Stimulated activated CD4-positive, alpha-beta T cell treated with anti-CD3 and anti-CD28 coated beads, Interleukin-12 subunit alpha, Interleukin-12 subunit beta, amount 100 ng/mL, for 48 hours (primary cell): ENCODE results near the gene BTBD9.
"Not testable (repeated sequence)": the region's sequence is repeated elsewhere in the genome, so short reads cannot be mapped to it uniquely, and the experiment has no call there.

ENCODE experiments used
- DNase-seq, 3 donors: peaks; one replicate each; pipeline ENCODE4 v3.0.0-alpha.2; 2020; ENCODE audit warnings: low read depth in 2 of 3, low spot score in 1 of 3

BTBD9 gene

DNA sequence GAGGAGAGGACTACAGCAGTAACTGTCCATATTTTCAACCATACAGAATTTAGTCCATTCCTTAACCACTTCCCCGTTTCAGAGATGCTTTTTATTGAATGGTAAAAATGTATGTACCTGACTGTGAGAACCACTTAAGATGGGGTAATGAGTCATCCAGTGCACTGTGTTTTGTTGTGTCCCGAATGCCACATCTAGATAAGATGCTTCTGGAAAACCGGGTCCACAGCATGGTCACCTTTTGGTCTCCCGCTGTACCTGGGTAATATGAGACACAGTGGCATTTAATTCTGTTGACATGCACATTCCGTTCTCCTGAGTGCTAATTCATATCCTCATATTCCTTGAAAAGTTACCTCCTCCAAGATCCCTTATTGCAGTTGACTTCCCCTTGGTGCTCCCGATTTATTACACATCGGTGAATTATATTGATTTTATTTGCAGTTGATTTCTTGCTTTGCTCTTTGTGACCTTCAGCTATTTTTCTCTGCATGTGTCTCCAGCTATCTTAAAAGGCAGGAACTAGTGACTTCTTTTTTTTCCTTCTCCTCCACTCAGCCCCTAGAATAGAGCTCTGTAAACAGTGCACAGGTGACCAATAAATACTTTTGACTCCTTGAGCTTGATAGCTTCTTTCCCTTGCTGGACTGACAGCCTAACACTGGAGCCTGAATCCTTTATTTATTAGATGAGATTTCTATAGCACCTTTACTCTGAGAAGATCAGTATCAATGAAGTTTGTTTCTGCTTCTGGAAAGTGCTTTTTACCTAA is 505.6 kb downstream of the BTBD9 start:
- no peak for DNase-seq

DNA sequence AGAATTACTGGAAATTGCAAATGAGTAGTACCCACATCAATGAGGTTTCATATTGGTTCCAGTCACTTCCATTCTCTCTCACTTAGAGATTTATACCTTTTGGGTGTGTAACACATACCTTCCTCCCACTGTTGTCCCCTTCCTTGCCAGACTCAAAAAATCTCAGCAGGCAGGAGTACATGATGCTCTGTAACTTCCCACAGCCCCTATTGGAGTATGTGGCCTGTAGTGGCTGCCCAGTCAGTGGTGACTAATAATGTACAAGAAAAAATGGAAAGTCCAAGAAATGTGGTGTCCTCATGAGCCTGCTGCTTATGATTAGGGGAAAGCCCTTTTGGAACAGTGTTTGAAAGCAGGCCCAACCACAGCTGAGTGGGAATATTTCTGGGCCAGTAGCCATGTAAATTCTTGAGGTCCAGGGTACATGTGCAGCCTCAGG is 508.2 kb downstream of the BTBD9 start:
- peak; percentile 25 to 37 (median 27) for DNase-seq

DNA sequence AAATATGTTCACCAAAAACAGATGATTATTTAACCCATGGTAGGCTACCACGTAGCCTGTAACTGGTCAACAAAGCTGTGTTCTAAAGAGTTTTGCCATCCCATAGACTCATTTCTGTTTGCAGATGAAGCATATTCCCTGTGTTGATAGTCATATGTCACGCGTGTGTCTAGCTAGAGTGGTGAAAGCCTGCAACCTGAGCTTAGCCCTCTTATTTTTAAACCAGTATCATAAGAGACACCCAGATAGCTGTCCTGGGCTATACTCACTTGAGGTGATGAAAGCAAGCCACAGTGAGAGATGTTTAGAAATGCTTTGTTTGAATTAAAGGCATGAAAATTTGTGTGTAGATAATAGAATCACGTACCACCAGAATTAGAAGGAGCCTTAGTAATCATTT is 512.4 kb downstream of the BTBD9 start:
- no peak for DNase-seq

DNA sequence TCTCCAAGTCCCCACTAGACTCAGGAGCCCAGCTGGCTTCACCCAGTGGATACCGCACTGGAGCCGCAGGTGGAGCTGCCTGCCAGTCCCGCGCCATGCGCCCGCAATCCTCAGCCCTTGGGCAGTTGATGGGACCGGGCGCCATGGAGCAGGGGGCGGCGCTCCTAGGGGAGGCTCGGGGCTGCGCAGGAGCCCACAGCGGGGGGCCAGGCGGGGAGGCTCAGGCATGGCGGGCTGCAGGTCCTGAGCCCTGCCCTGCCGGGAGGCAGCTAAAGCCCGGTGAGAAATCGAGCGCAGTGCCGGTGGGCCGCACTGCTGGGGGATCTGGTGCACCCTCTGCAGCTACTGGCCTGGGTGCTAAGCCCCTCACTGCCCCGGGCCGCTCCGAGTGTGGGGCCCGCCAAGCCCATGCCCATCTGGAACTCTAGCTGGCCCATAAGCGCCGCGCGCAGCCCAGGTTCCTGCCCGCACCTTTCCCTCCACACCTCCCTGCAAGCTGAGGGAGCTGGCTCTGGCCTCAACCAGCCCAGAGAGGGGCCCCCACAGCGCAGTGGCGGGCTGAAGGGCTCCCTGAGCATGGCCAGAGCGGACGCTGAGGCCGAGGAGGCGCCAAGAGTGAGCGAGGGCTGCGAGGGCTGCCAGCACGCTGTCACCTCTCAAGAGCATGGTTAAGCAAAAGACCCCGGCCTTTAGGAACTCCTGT is 515.4 kb downstream of the BTBD9 start:
- not testable (repeated sequence) for DNase-seq

DNA sequence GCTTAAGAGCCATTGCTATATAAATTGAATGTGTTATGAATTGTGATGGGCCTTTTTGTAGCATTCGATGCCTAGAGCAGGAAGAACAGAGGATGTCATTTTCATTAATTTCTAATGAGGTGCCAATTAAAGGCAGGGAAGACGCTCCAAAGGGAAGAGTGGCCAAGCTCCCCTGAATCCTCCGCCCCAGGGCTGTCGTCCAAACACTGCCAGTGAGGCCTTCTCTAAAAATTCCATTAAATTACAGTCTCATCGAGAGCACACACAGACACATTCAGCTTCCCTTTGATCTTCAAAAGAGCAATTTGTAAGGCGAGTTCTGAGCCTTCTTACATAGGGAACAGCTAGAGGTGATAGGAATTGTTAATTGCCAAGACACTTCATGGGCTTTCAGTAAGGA is 520.2 kb downstream of the BTBD9 start:
- no peak for DNase-seq

DNA sequence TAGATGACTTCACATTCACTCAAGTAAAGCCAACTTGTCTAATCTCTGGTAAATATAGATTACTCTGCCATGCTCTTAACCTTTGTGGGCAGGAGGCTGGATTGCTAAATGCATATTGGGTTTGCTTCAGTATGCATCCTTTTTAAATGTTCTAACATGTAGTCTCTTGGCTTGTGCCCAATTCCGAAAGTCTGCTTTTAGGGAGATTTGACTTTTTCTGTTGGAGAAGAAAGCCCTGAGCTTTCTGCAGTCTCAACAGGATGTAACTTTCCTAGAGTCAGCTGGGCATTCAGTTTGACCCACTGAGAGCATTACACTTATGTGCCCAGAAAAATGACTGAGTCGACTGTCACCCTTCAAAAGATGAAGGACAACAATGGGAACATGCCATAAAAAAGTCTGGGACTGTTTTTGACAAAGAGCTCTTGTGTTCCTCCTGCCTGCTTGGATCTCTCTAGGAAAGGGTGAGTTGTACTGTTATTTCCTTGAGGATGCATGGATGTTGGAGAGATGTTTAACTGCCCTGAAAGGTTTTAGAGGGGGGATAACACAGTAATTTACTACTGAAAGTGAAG is 520.9 kb downstream of the BTBD9 start:
- DNase-seq = no peak
